WTC11 (cell line): Measurements from ENCODE around the gene TEX101. TPM values are rescaled to one million over a fixed set of nuclear protein-coding genes. Genes with fewer than 3 reads are reported as not detected.
A peak's percentile ranks its signal among the peaks of the same experiment; 100 is the strongest.

ENCODE experiments used
- ATAC-seq: fragments of 200-7000 bp; cut with Tn5 transposase; 2 replicates; pipeline ENCODE4 v1.10.0; 2021; ENCODE audit warnings: mild to moderate bottlenecking, moderate library complexity
- CTCF ChIA-PET: fragments of 300-600 bp; sonication (Branson Sonifier 250); formaldehyde crosslinking; loops from one replicate; lab custom pipeline; 2021; ENCODE audit warnings: antibody characterized with exemption; lab: Charles Lee
- POLR2A ChIA-PET: fragments of 350-600 bp; sonication (Branson Sonifier 250); formaldehyde crosslinking; loops from one replicate; lab custom pipeline; 2021; ENCODE audit warnings: antibody characterized with exemption; lab: Charles Lee
- DNase-seq: peaks from one replicate; pipeline ENCODE4 v3.0.0; 2021; ENCODE audit warnings: low spot score
- H3K27ac Mint-ChIP-seq: 2 replicates; pipeline ENCODE4 v1.8.0; 2021; ENCODE audit warnings: mixed read lengths
- H3K27me3 Mint-ChIP-seq: 2 replicates; pipeline ENCODE4 v1.8.0; 2021; ENCODE audit warnings: low read depth, mild to moderate bottlenecking, moderate library complexity, mixed read lengths
- H3K36me3 Mint-ChIP-seq: 2 replicates; pipeline ENCODE4 v1.8.0; 2021; ENCODE audit warnings: mixed read lengths
- H3K4me1 Mint-ChIP-seq: 2 replicates; pipeline ENCODE4 v1.8.0; 2022; ENCODE audit warnings: mixed read lengths
- H3K4me3 Mint-ChIP-seq: 2 replicates; pipeline ENCODE4 v1.8.0; 2021; ENCODE audit warnings: mild to moderate bottlenecking, moderate library complexity, mixed read lengths
- H3K9me3 Mint-ChIP-seq: 2 replicates; pipeline ENCODE4 v1.8.0; 2021; ENCODE audit warnings: mixed read lengths
- ARID4B ChIP-seq: sonication (generic); formaldehyde crosslinking; IDR thresholded peaks from 2 replicates; pipeline ENCODE4 v1.8.0; 2023; ENCODE audit warnings: missing genetic modification reagents, mild to moderate bottlenecking, borderline replicate concordance
- ATF2 ChIP-seq: sonication (generic); formaldehyde crosslinking; IDR thresholded peaks from 2 replicates; pipeline ENCODE4 v1.8.1; 2022; ENCODE audit warnings: low read depth, missing genetic modification reagents, borderline replicate concordance
- ATF3 ChIP-seq: sonication (generic); formaldehyde crosslinking; conservative IDR thresholded peaks from 2 replicates; pipeline ENCODE4 v1.8.1; 2022; ENCODE audit warnings: mild to moderate bottlenecking, missing genetic modification reagents
- ELF4 ChIP-seq: sonication (generic); formaldehyde crosslinking; IDR thresholded peaks from 2 replicates; pipeline ENCODE4 v1.8.1; 2022; ENCODE audit warnings: low read depth, mild to moderate bottlenecking, moderate library complexity, missing genetic modification reagents
- ETV6 ChIP-seq: sonication (generic); formaldehyde crosslinking; IDR thresholded peaks from 2 replicates; pipeline ENCODE4 v1.8.1; 2022; ENCODE audit warnings: mild to moderate bottlenecking, missing genetic modification reagents
- FOXP4 ChIP-seq: sonication (generic); formaldehyde crosslinking; IDR thresholded peaks from 2 replicates; pipeline ENCODE4 v1.8.0; 2022; ENCODE audit warnings: mild to moderate bottlenecking, missing genetic modification reagents
- GABPB1 ChIP-seq: sonication (generic); formaldehyde crosslinking; IDR thresholded peaks from 2 replicates; pipeline ENCODE4 v1.8.1; 2023; ENCODE audit warnings: mild to moderate bottlenecking, missing genetic modification reagents
- MAX ChIP-seq: sonication (generic); formaldehyde crosslinking; IDR thresholded peaks from 2 replicates; pipeline ENCODE4 v1.8.0; 2022; ENCODE audit warnings: mild to moderate bottlenecking, missing genetic modification reagents
- NFATC4 ChIP-seq: fragments of 250-450 bp; sonication (Bioruptor Pico); IDR thresholded peaks from 2 replicates; pipeline ENCODE4 v1.9.0; 2021; ENCODE audit warnings: mild to moderate bottlenecking
- PRDM15 ChIP-seq: sonication (generic); formaldehyde crosslinking; IDR thresholded peaks from 2 replicates; pipeline ENCODE4 v1.8.0; 2022; ENCODE audit warnings: missing genetic modification reagents
- PREB ChIP-seq: sonication (generic); formaldehyde crosslinking; IDR thresholded peaks from 2 replicates; pipeline ENCODE4 v1.8.1; 2022; ENCODE audit warnings: mild to moderate bottlenecking, missing genetic modification reagents, moderate library complexity, borderline replicate concordance
- PRRX2 ChIP-seq: fragments of 250-450 bp; sonication (Bioruptor Pico); IDR thresholded peaks from 2 replicates; pipeline ENCODE4 v1.8.0; 2021; ENCODE audit warnings: mild to moderate bottlenecking
- SP1 ChIP-seq: sonication (generic); formaldehyde crosslinking; conservative IDR thresholded peaks from 2 replicates; pipeline ENCODE4 v1.8.1; 2022; ENCODE audit warnings: missing genetic modification reagents
- TEAD4 ChIP-seq: sonication (generic); formaldehyde crosslinking; IDR thresholded peaks from 2 replicates; pipeline ENCODE4 v1.8.0; 2022; ENCODE audit warnings: mild to moderate bottlenecking, missing genetic modification reagents
- TP53 ChIP-seq: sonication (generic); formaldehyde crosslinking; IDR thresholded peaks from 2 replicates; pipeline ENCODE4 v1.8.1; 2023; ENCODE audit warnings: mild to moderate bottlenecking, missing genetic modification reagents
- ZNF121 ChIP-seq: sonication (generic); formaldehyde crosslinking; IDR thresholded peaks from 2 replicates; pipeline ENCODE4 v1.8.0; 2023; ENCODE audit warnings: missing genetic modification reagents
- ZNF232 ChIP-seq: sonication (generic); formaldehyde crosslinking; IDR thresholded peaks from 2 replicates; pipeline ENCODE4 v1.8.0; 2022; ENCODE audit warnings: mild to moderate bottlenecking, missing genetic modification reagents
- ZNF317 ChIP-seq: sonication (generic); formaldehyde crosslinking; IDR thresholded peaks from 2 replicates; pipeline ENCODE4 v1.8.1; 2023; ENCODE audit warnings: low read depth, mild to moderate bottlenecking, moderate library complexity, missing genetic modification reagents, borderline replicate concordance
- ZNF396 ChIP-seq: fragments of 250-450 bp; sonication (Bioruptor Pico); IDR thresholded peaks from 2 replicates; pipeline ENCODE4 v1.8.0; 2021; ENCODE audit warnings: mild to moderate bottlenecking, moderate library complexity, borderline replicate concordance
- total RNA-seq: library from RNA; stranded (reverse); gene quantifications from 3 replicates; pipeline ENCODE4 v1.2.3, GENCODE V29; 2021

TEX101 gene
- total RNA-seq, 1 experiment from 2014 or later, result not detected

- CTCF ChIA-PET, result interaction anchor here (0.6 to 5.4 kb wide), 43 partner anchors 9 to 256 kb away, joined by 3 to 245 read pairs (median 7); partner anchors contain the start of genes IRGQ, LYPD3, PHLDB3 and ZNF575
- H3K27ac Mint-ChIP-seq, result no peak overlapping the region
- no peak for TF ChIP-seq PRDM15 (CRISPR knock-in tag)
- no peak for TF ChIP-seq TP53
- TF ChIP-seq ZNF121, result peak; percentile 69
Observed at GRCh38 chr19:43447655-43448054, 33.0 kb downstream of the TEX101 start.

GRCh38 chr19:43450545-43450997 lies 35.9 kb downstream of the TEX101 start:
- TF ChIP-seq ARID4B (CRISPR knock-in tag) (no peak), NFATC4 (CRISPR knock-in tag) (no peak), PRRX2 (CRISPR knock-in tag) (no peak), ETV6 (no peak), ZNF232 (CRISPR knock-in tag) (no peak), ELF4 (CRISPR knock-in tag) (no peak), MAX (CRISPR knock-in tag) (no peak)
- Mint-ChIP-seq H3K36me3 (peaks cover 4% of the 10 kb centered on the region; the same call in 1 of the 2 replicates), H3K4me3 (no peak overlapping the region), H3K27ac (no peak overlapping the region), H3K27me3 (peaks cover 14% of the 10 kb centered on the region), H3K9me3 (peaks cover 11% of the 10 kb centered on the region), H3K4me1 (peaks cover 11% of the 10 kb centered on the region)
- no peak for DNase-seq
- ATAC-seq, result no peak
- ChIA-PET POLR2A (no interaction called here), CTCF (interaction anchor here (1.5 kb wide), 1 partner anchor 69 kb away, joined by 10 read pairs; no protein-coding TSS in a partner anchor)

More at GRCh38 chr19:43447655-43448054, 33.0 kb downstream of the TEX101 start:
- Mint-ChIP-seq H3K36me3 (peaks cover 3% of the 10 kb centered on the region; the same call in 1 of the 2 replicates), H3K9me3 (peaks cover 9% of the 10 kb centered on the region), H3K27me3 (peaks cover 11% of the 10 kb centered on the region), H3K4me1 (peaks cover 7% of the 10 kb centered on the region), H3K4me3 (no peak overlapping the region)
- POLR2A ChIA-PET, result interaction anchor here (0.9 to 1.5 kb wide), 4 partner anchors 56 to 85 kb away, joined by 3 read pairs; partner anchors contain the start of gene ZNF575
- ATAC-seq (no peak), DNase-seq (no peak)

GRCh38 chr19:43452582-43452981 lies 37.9 kb downstream of the TEX101 start:
- ATAC-seq, result no peak
- Mint-ChIP-seq H3K4me1 (peaks cover 9% of the 10 kb centered on the region), H3K4me3 (no peak overlapping the region), H3K36me3 (peaks cover 4% of the 10 kb centered on the region; the same call in 1 of the 2 replicates), H3K9me3 (peaks cover 11% of the 10 kb centered on the region), H3K27ac (no peak overlapping the region), H3K27me3 (peaks cover 10% of the 10 kb centered on the region)
- DNase-seq, result no peak
- ChIA-PET POLR2A (interaction anchor here (1.0 kb wide), 1 partner anchor 60 kb away, joined by 3 read pairs; no protein-coding TSS in a partner anchor), CTCF (interaction anchor here (1.0 kb wide), 1 partner anchor 13 kb away, joined by 3 read pairs; no protein-coding TSS in a partner anchor)
- TF ChIP-seq ATF2 (CRISPR knock-in tag) (no peak), SP1 (CRISPR knock-in tag) (no peak), ZNF396 (CRISPR knock-in tag) (no peak), FOXP4 (CRISPR knock-in tag) (no peak), ATF3 (no peak), ZNF317 (CRISPR knock-in tag) (no peak), PREB (CRISPR knock-in tag) (no peak), TEAD4 (CRISPR knock-in tag) (no peak), GABPB1 (CRISPR knock-in tag) (no peak)
